ENCODE results near the gene FBL.

DNA sequence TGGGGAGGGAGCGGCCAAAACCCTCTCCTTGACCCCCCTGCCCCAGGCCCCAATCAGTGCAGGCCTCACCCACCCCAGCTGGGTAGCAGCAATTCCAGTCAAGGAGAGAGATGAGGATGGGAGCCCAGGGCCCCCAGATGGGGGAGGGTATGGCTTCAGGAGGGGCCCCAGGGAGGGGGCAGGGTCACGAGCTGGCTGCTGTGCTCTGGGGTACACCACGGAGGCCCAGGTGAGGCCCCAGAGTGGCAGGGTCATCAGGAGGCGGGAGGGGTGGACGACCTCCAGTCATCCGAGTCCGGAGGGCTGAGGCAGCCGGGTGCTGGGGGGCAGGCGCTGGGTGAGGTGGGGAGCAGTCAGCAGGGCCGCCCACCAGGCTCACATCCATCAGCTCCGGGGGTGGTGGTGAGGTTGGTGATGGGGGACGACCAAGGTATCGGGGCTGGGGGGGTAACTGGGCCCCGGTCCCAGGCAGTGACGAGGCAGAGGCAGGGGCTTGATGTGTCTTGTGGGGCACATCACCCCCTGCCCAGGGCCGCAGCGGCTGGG is 20.6 kb downstream of the FBL start:
- TF ChIP-seq, protein P1, sequence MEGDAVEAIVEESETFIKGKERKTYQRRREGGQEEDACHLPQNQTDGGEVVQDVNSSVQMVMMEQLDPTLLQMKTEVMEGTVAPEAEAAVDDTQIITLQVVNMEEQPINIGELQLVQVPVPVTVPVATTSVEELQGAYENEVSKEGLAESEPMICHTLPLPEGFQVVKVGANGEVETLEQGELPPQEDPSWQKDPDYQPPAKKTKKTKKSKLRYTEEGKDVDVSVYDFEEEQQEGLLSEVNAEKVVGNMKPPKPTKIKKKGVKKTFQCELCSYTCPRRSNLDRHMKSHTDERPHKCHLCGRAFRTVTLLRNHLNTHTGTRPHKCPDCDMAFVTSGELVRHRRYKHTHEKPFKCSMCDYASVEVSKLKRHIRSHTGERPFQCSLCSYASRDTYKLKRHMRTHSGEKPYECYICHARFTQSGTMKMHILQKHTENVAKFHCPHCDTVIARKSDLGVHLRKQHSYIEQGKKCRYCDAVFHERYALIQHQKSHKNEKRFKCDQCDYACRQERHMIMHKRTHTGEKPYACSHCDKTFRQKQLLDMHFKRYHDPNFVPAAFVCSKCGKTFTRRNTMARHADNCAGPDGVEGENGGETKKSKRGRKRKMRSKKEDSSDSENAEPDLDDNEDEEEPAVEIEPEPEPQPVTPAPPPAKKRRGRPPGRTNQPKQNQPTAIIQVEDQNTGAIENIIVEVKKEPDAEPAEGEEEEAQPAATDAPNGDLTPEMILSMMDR (IDR thresholded peaks at IDR 0.05; ENCODE audit: low read length) = no peak
- TF ChIP-seq EZH2 (optimal IDR thresholded peaks at IDR 0.05; ENCODE audit: low read depth, low read length) (no peak), EZH2phosphoT487 (IDR thresholded peaks at IDR 0.05; ENCODE audit: low read length) (no peak)

All from MM.1S (cell line).